Measurements from ENCODE around the gene ADORA2B.

The ADORA2B gene

GRCh38 chr17:15942207-15942833 lies 2.6 kb upstream of the ADORA2B start:
- no peak for TF ChIP-seq ZNF555 (tag by site-specific recombination; conservative IDR thresholded peaks at IDR 0.05)
- TF ChIP-seq ZNF404 (tag by site-specific recombination; IDR thresholded peaks at IDR 0.05): no peak
- no peak for TF ChIP-seq ZNF658 (tag by site-specific recombination; IDR thresholded peaks at IDR 0.05)
- no peak for TF ChIP-seq ZNF544 (tag by site-specific recombination; IDR thresholded peaks at IDR 0.05)
- TF ChIP-seq ZNF26 (tag by site-specific recombination; IDR thresholded peaks at IDR 0.05): no peak
- no peak for TF ChIP-seq ZXDB (tag by site-specific recombination; IDR thresholded peaks at IDR 0.05)
- no peak for TF ChIP-seq ZNF791 (tag by site-specific recombination; IDR thresholded peaks at IDR 0.05)
- no peak for TF ChIP-seq ZNF677 (tag by site-specific recombination; IDR thresholded peaks at IDR 0.05)
- TF ChIP-seq OSR2 (tag by site-specific recombination; IDR thresholded peaks at IDR 0.05): no peak
- TF ChIP-seq ZNF521 (tag by site-specific recombination; IDR thresholded peaks at IDR 0.05): no peak
- no peak for TF ChIP-seq ZNF10 (tag by site-specific recombination; IDR thresholded peaks at IDR 0.05)
- Histone ChIP-seq H3K27ac (ENCODE audit: extremely low read depth, low read depth, low read length) (no peak overlapping the region), H3K4me3 (ENCODE audit: low read depth, low read length) (no peak overlapping the region), H3K4me1 (ENCODE audit: control insufficient read depth, insufficient read depth, low read length) (peaks cover 5% of the 10 kb centered on the region), H3K36me3 (ENCODE audit: control insufficient read depth in 2 of 2, insufficient read depth in 1 of 2, low read length in 2 of 2) (no peaks in the 10 kb centered on the region), H3K9me3 (ENCODE audit: control insufficient read depth, insufficient read depth, low read depth, low read length) (no peaks in the 10 kb centered on the region)
- ChIA-PET CTCF (interaction anchor here (1.1 kb wide), 1 partner anchor 678 kb away, joined by 3 read pairs; no protein-coding TSS in a partner anchor), POLR2A (interaction anchor here (1.7 kb wide), 1 partner anchor 12 kb away, joined by 5 read pairs; no protein-coding TSS in a partner anchor)

GRCh38 chr17:15943971-15944758 lies 765 bp upstream of the ADORA2B start:
- Histone ChIP-seq H3K36me3 (ENCODE audit: control insufficient read depth in 2 of 2, insufficient read depth in 1 of 2, low read length in 2 of 2) (no peaks in the 10 kb centered on the region), H3K9me3 (ENCODE audit: control insufficient read depth, insufficient read depth, low read depth, low read length) (no peaks in the 10 kb centered on the region), H3K4me3 (ENCODE audit: low read depth, low read length) (peak overlapping the region; percentile 62; the same call in 1 of the 2 replicates), H3K27ac (ENCODE audit: extremely low read depth, low read depth, low read length) (peak overlapping the region; percentile 37; the same call in 1 of the 2 replicates), H3K4me1 (ENCODE audit: control insufficient read depth, insufficient read depth, low read length) (peaks cover 5% of the 10 kb centered on the region)
- POLR2A ChIA-PET: interaction anchor here (0.5 to 2.3 kb wide), 5 partner anchors 53 to 384 kb away, joined by 3 to 33 read pairs (median 4); partner anchors contain the start of genes NCOR1, TTC19 and ZSWIM7
- CTCF ChIA-PET: interaction anchor here (0.6 to 5.1 kb wide), 6 partner anchors 26 to 499 kb away, joined by 3 to 36 read pairs (median 8); partner anchors contain the start of genes TTC19 and ZSWIM7
- TF ChIP-seq HOXC10 (CRISPR knock-in tag; IDR thresholded peaks at IDR 0.05) (no peak), ZEB2 (tag by site-specific recombination; IDR thresholded peaks at IDR 0.05) (no peak), ZNF221 (tag by site-specific recombination; IDR thresholded peaks at IDR 0.05; ENCODE audit: borderline replicate concordance) (no peak), ZFP41 (tag by site-specific recombination; IDR thresholded peaks at IDR 0.05; ENCODE audit: borderline replicate concordance) (no peak), ZNF362 (tag by site-specific recombination; IDR thresholded peaks at IDR 0.05) (no peak), KLF1 (tag by site-specific recombination; IDR thresholded peaks at IDR 0.05) (no peak), GLI2 (tag by site-specific recombination; IDR thresholded peaks at IDR 0.05; ENCODE audit: borderline replicate concordance, low read depth) (no peak), ZNF398 (tag by site-specific recombination; IDR thresholded peaks at IDR 0.05) (no peak), ZNF404 (tag by site-specific recombination; IDR thresholded peaks at IDR 0.05) (no peak), ZNF169 (tag by site-specific recombination; IDR thresholded peaks at IDR 0.05) (no peak), ZNF549 (tag by site-specific recombination; IDR thresholded peaks at IDR 0.05) (no peak), YY1 (tag by site-specific recombination; IDR thresholded peaks at IDR 0.05) (no peak), ZBTB6 (tag by site-specific recombination; IDR thresholded peaks at IDR 0.05) (no peak), ZFHX2 (tag by site-specific recombination; conservative IDR thresholded peaks at IDR 0.05) (no peak), ZXDB (tag by site-specific recombination; IDR thresholded peaks at IDR 0.05) (no peak), ZNF24 (tag by site-specific recombination; IDR thresholded peaks at IDR 0.05) (no peak), ZNF433 (tag by site-specific recombination; IDR thresholded peaks at IDR 0.05; ENCODE audit: low read depth) (no peak), ZNF837 (tag by site-specific recombination; IDR thresholded peaks at IDR 0.05) (no peak), ZNF10 (tag by site-specific recombination; IDR thresholded peaks at IDR 0.05) (no peak), ZNF223 (tag by site-specific recombination; IDR thresholded peaks at IDR 0.05) (no peak)

Data from HEK293 (cell line).